Superior temporal gyrus (tissue), 1 donor: Measurements from ENCODE around the gene LINC00632.
"Not testable (repeated sequence)": the region's sequence is repeated elsewhere in the genome, so short reads cannot be mapped to it uniquely, and the experiment has no call there.

ENCODE experiments used
- DNase-seq: peaks from one replicate; pipeline ENCODE4 v3.0.0-alpha.2; 2016; ENCODE audit errors: extremely low spot score

The LINC00632 gene

GRCh38 chrX:140709421-140709846 is at the start of gene LINC00632:
Gene LINC00632 (plus strand): TSS chrX:140709759.
- peak; percentile 79 for DNase-seq

GRCh38 chrX:140661643-140662042 is 47.9 kb upstream of the LINC00632 start:
- DNase-seq, result peak; percentile 35

- peak; percentile 65 for DNase-seq
These were observed 44.6 kb upstream of the LINC00632 start for GRCh38 chrX:140664939-140665338.

GRCh38 chrX:140672840-140673731 is 36.5 kb upstream of the LINC00632 start:
- peak; percentile 81 for DNase-seq

GRCh38 chrX:140687706-140688105 is 21.9 kb upstream of the LINC00632 start:
- DNase-seq, result no peak

GRCh38 chrX:140691596-140691995 is 18.0 kb upstream of the LINC00632 start:
- DNase-seq, result not testable (repeated sequence)

- no peak for DNase-seq
These were observed 11.9 kb upstream of the LINC00632 start for GRCh38 chrX:140697618-140698017.

GRCh38 chrX:140701480-140701879 is 8.1 kb upstream of the LINC00632 start:
- DNase-seq, result peak; percentile 76

- peak; percentile 88 for DNase-seq
These were observed 1.2 kb downstream of the LINC00632 start for GRCh38 chrX:140710710-140711109.

- DNase-seq, result peak; percentile 24
These were observed 2.3 kb downstream of the LINC00632 start for GRCh38 chrX:140711894-140712293.

- DNase-seq, result peak; percentile 76
These were observed 3.0 kb downstream of the LINC00632 start for GRCh38 chrX:140712413-140713173.

GRCh38 chrX:140713174-140713539 is 3.6 kb downstream of the LINC00632 start:
- no peak for DNase-seq

GRCh38 chrX:140715787-140716186 is 6.2 kb downstream of the LINC00632 start:
- DNase-seq, result no peak

GRCh38 chrX:140723121-140723715 is 13.7 kb downstream of the LINC00632 start:
- no peak for DNase-seq

GRCh38 chrX:140724309-140724708 is 14.8 kb downstream of the LINC00632 start:
- no peak for DNase-seq

GRCh38 chrX:140724736-140725135 is 15.2 kb downstream of the LINC00632 start:
- no peak for DNase-seq

- DNase-seq, result no peak
These were observed 15.9 kb downstream of the LINC00632 start for GRCh38 chrX:140725500-140725899.

- peak; percentile 68 for DNase-seq
These were observed 24.3 kb downstream of the LINC00632 start for GRCh38 chrX:140733766-140734342.

GRCh38 chrX:140744085-140744484 is 34.5 kb downstream of the LINC00632 start:
- DNase-seq, result no peak

- no peak for DNase-seq
These were observed 47.4 kb downstream of the LINC00632 start for GRCh38 chrX:140756941-140757340.

GRCh38 chrX:140762061-140762460 is 52.5 kb downstream of the LINC00632 start:
- peak; percentile 82 for DNase-seq

GRCh38 chrX:140764401-140764919 is 54.9 kb downstream of the LINC00632 start:
- peak; percentile 24 for DNase-seq
